ENCODE data around the gene TECTB.
"Not testable (repeated sequence)": the region's sequence is repeated elsewhere in the genome, so short reads cannot be mapped to it uniquely, and the experiment has no call there.

Gene TECTB

GRCh38 chr10:112283100-112283499 lies at the start of gene TECTB:
TECTB (plus strand) TSS chr10:112283400; CDS start chr10:112283735, 335 bp downstream.
- DNase-seq: no peak

GRCh38 chr10:112235141-112235540 lies 48.1 kb upstream of the TECTB start:
- no peak for DNase-seq

- no peak for DNase-seq
Measured at GRCh38 chr10:112235920-112236319, 47.3 kb upstream of the TECTB start.

- no peak for DNase-seq
Measured at GRCh38 chr10:112236486-112236885, 46.7 kb upstream of the TECTB start.

GRCh38 chr10:112239347-112239746 lies 43.9 kb upstream of the TECTB start:
- no peak for DNase-seq

GRCh38 chr10:112240441-112240840 lies 42.8 kb upstream of the TECTB start:
- DNase-seq: no peak

GRCh38 chr10:112241651-112242341 lies 41.4 kb upstream of the TECTB start:
- no peak for DNase-seq

- no peak for DNase-seq
Measured at GRCh38 chr10:112242769-112243168, 40.4 kb upstream of the TECTB start.

GRCh38 chr10:112243713-112244112 lies 39.5 kb upstream of the TECTB start:
- no peak for DNase-seq

- no peak for DNase-seq
Measured at GRCh38 chr10:112244197-112244596, 39.0 kb upstream of the TECTB start.

- DNase-seq: no peak
Measured at GRCh38 chr10:112247791-112248190, 35.4 kb upstream of the TECTB start.

- DNase-seq: no peak
Measured at GRCh38 chr10:112248584-112249295, 34.5 kb upstream of the TECTB start.

- no peak for DNase-seq
Measured at GRCh38 chr10:112249722-112250121, 33.5 kb upstream of the TECTB start.

- DNase-seq: no peak
Measured at GRCh38 chr10:112250555-112250954, 32.6 kb upstream of the TECTB start.

- not testable (repeated sequence) for DNase-seq
Measured at GRCh38 chr10:112251238-112251637, 32.0 kb upstream of the TECTB start.

- DNase-seq: no peak
Measured at GRCh38 chr10:112258407-112258806, 24.8 kb upstream of the TECTB start.

- DNase-seq: no peak
Measured at GRCh38 chr10:112259688-112260087, 23.5 kb upstream of the TECTB start.

- no peak for DNase-seq
Measured at GRCh38 chr10:112260831-112261230, 22.4 kb upstream of the TECTB start.

- DNase-seq: no peak
Measured at GRCh38 chr10:112261281-112261822, 21.8 kb upstream of the TECTB start.

- DNase-seq: no peak
Measured at GRCh38 chr10:112262546-112262945, 20.7 kb upstream of the TECTB start.

GRCh38 chr10:112265745-112266144 lies 17.5 kb upstream of the TECTB start:
- DNase-seq: no peak

GRCh38 chr10:112269266-112269665 lies 13.9 kb upstream of the TECTB start:
- no peak for DNase-seq

GRCh38 chr10:112271982-112272381 lies 11.2 kb upstream of the TECTB start:
- no peak for DNase-seq

GRCh38 chr10:112274831-112275230 lies 8.4 kb upstream of the TECTB start:
- no peak for DNase-seq

Data from activated CD4-positive, alpha-beta T cell treated with anti-CD3 and anti-CD28 coated beads, Interleukin-2, amount 50 U/mL, for 4 hours (primary cell).